HepG2 (cell line): Measurements from ENCODE around the gene PJA2. TPM values are rescaled to one million over a fixed set of nuclear protein-coding genes. Genes with fewer than 3 reads are reported as not detected.

Experiments
- ATAC-seq: fragments of 200-7000 bp; cut with Tn5 transposase; 3 replicates; pipeline ENCODE4 v1.9.1; 2020; ENCODE audit warnings: mild to moderate bottlenecking, moderate library complexity
- BruUV-seq: library from RNA; stranded (reverse); fragments of 400-500 nt; replicated peaks from 2 replicates; lab custom pipeline; 2021; lab: Mats Ljungman, UMichigan
- CTCF ChIA-PET: fragments of 300-600 bp; formaldehyde crosslinking; extraction: SDS; loops from one replicate; lab custom pipeline; 2021; ENCODE audit warnings: low total read pairs, inconsistent platforms, low intra/inter-chr PET ratio; lab: Yijun Ruan, JAX
- POLR2A ChIA-PET: fragments of 350-600 bp; sonication (Branson Sonifier 250); formaldehyde crosslinking; loops from one replicate; lab custom pipeline; 2020; ENCODE audit warnings: antibody characterized with exemption, inconsistent platforms; lab: Yijun Ruan, JAX
- DNase-seq: peaks from one replicate; pipeline ENCODE4 v3.0.0-alpha.2; 2015; ENCODE audit warnings: low spot score
- FAIRE-seq: peaks from 3 replicates; lab custom pipeline; 2011; peaks lifted over from hg19 to GRCh38; lab: Jason Lieb, UNC
- H2AFZ ChIP-seq: one replicate; pipeline ENCODE4 v1.6.1; 2011; ENCODE audit warnings: low read length, inconsistent platforms
- H3K27ac ChIP-seq: fragments of 300-600 bp; 3 replicates; pipeline ENCODE4 v1.8.0; 2011; ENCODE audit warnings: mixed run types, mild to moderate bottlenecking, mixed read lengths, low read length, inconsistent platforms; ENCODE audit not compliant: insufficient read depth; ENCODE audit errors: extremely low read length
- H3K27me3 ChIP-seq, 2 experiments: fragments of 200-600 bp in 1 of 2; 2 replicates in 1 of 2; 3 replicates in 1 of 2; pipeline versions ENCODE4 v1.6.0 to v1.8.0; 2011; ENCODE audit warnings: low read length in 2 of 2, mild to moderate bottlenecking in 2 of 2, moderate library complexity in 2 of 2, inconsistent platforms in 1 of 2; ENCODE audit not compliant: insufficient read depth in 2 of 2, control insufficient read depth in 1 of 2
- H3K36me3 ChIP-seq, 2 experiments: fragments of 200-600 bp in 1 of 2; replicated peaks in 1 of 2; 2 replicates in 1 of 2; 3 replicates in 1 of 2; pipeline versions ENCODE4 v1.5.1 to v1.8.0; 2011; ENCODE audit warnings: low read length in 2 of 2, inconsistent platforms in 1 of 2; ENCODE audit not compliant: insufficient read depth in 2 of 2, control insufficient read depth in 1 of 2
- H3K4me1 ChIP-seq: 2 replicates; pipeline ENCODE4 v1.5.1; 2012; ENCODE audit warnings: low read length, inconsistent platforms; ENCODE audit not compliant: insufficient read depth
- H3K4me2 ChIP-seq: 2 replicates; pipeline ENCODE4 v1.6.0; 2011; ENCODE audit warnings: low read depth, low read length, inconsistent platforms
- H3K4me3 ChIP-seq, 3 experiments: fragments of 200-600 bp in 1 of 3; sonication (generic), shearing (Covaris generic) in 1 of 3; replicated peaks in 1 of 3; 2 replicates each; pipeline ENCODE4 v1.5.1; 2011 to 2016; ENCODE audit warnings: low read length in 3 of 3, inconsistent platforms in 2 of 3, low read depth in 2 of 3, mild to moderate bottlenecking in 2 of 3, control low read depth in 1 of 3, mixed read lengths in 1 of 3; ENCODE audit not compliant: insufficient read depth in 1 of 3
- H3K79me2 ChIP-seq: one replicate; pipeline ENCODE4 v1.6.1; 2011; ENCODE audit warnings: low read length, inconsistent platforms; ENCODE audit not compliant: insufficient read depth
- H3K9ac ChIP-seq: 2 replicates; pipeline ENCODE4 v1.6.0; 2011; ENCODE audit warnings: mild to moderate bottlenecking, low read depth, low read length, inconsistent platforms; ENCODE audit not compliant: insufficient read depth
- H3K9me3 ChIP-seq: 2 replicates; pipeline ENCODE4 v1.5.1; 2012; ENCODE audit warnings: mild to moderate bottlenecking, low read length
- H4K20me1 ChIP-seq: 2 replicates; pipeline ENCODE4 v1.6.0; 2011; ENCODE audit warnings: inconsistent platforms, mild to moderate bottlenecking, low read length, moderate library complexity; ENCODE audit not compliant: insufficient read depth
- FOXO1 ChIP-seq: sonication (generic); formaldehyde crosslinking; IDR thresholded peaks from 2 replicates; pipeline ENCODE4 v1.4.0; 2020; ENCODE audit warnings: missing genetic modification reagents
- LBX2 ChIP-seq: sonication (generic); formaldehyde crosslinking; IDR thresholded peaks from 2 replicates; pipeline ENCODE4 v1.5.0; 2020; ENCODE audit warnings: missing genetic modification reagents, mild to moderate bottlenecking, borderline replicate concordance
- SALL2 ChIP-seq: sonication (generic); formaldehyde crosslinking; IDR thresholded peaks from 2 replicates; pipeline ENCODE4 v1.8.1; 2023; ENCODE audit warnings: mild to moderate bottlenecking, missing genetic modification reagents, inconsistent platforms
- SNAPC4 ChIP-seq: sonication (generic); formaldehyde crosslinking; IDR thresholded peaks from 2 replicates; pipeline ENCODE4 v1.4.0; 2020; ENCODE audit warnings: mild to moderate bottlenecking, missing genetic modification reagents
- ZBTB43 ChIP-seq: sonication (generic); formaldehyde crosslinking; conservative IDR thresholded peaks from 2 replicates; pipeline ENCODE4 v1.4.0; 2020; ENCODE audit warnings: missing genetic modification reagents
- ZFY ChIP-seq: sonication (generic); formaldehyde crosslinking; IDR thresholded peaks from 2 replicates; pipeline ENCODE4 v1.4.0; 2020; ENCODE audit warnings: missing genetic modification reagents
- ZNF558 ChIP-seq: sonication (generic); formaldehyde crosslinking; IDR thresholded peaks from 2 replicates; pipeline ENCODE4 v1.9.0; 2022; ENCODE audit warnings: mild to moderate bottlenecking, missing genetic modification reagents, borderline replicate concordance
- ZNF776 ChIP-seq: sonication (generic); formaldehyde crosslinking; IDR thresholded peaks from 2 replicates; pipeline ENCODE4 v1.4.0; 2020; ENCODE audit warnings: mild to moderate bottlenecking, missing genetic modification reagents
- WGBS: methylation state at CpG from one replicate; pipeline ENCODE4 v1.1.6; 2017; ENCODE audit warnings: low lambda C conversion rate; 5-methylcytosine and 5-hydroxymethylcytosine counted together
- in situ Hi-C: cut with HindIII; loops from 2 replicates; pipeline ENCODE4 v1.10.0; 2017; ENCODE audit warnings: low pct_unique_long_range_greater_than_20kb; ENCODE audit not compliant: extremely low pct_ligation_motif_present
- intact Hi-C: fragments of 100-400 bp; cut with micrococcal nuclease; formaldehyde crosslinking; loops from one replicate; pipeline ENCODE4 v1.10.0; 2022; ENCODE audit not compliant: unreplicated experiment
- polyA plus RNA-seq, 8 experiments: library from polyadenylated mRNA; depleted of rRNA in 3 of 8; stranded (reverse) in 7 of 8; unstranded in 1 of 8; fragments of >200 nt; fragmentation: Illumina TruSeq in 4 of 8; extraction: Trizol in 4 of 8; gene quantifications; 2 replicates each; pipeline versions ENCODE4 v1.2.1 to v1.2.3, GENCODE V29; 2011 to 2016; ENCODE audit warnings: low read depth in 4 of 8, missing spikeins in 1 of 8, mixed read lengths in 1 of 8; ENCODE audit not compliant: insufficient read depth in 1 of 8
- total RNA-seq, 5 experiments: library from RNA; depleted of rRNA; stranded (reverse); fragments of >200 nt; fragmentation: Illumina TruSeq; extraction: Trizol; gene quantifications; 2 replicates each; pipeline ENCODE4 v1.2.3, GENCODE V29; 2016; ENCODE audit warnings: low read depth in 1 of 5

PJA2 gene
- total and polyA plus RNA-seq, 2 of the 13 experiments (the other 11 are each of a cell fraction or from before 2014, with no cell fraction given), result 39.4 to 41.4 TPM

GRCh38 chr5:109410389-109411148 lies 795 bp upstream of the PJA2 start (continued):
- TF ChIP-seq ZBTB43 (CRISPR knock-in tag), result no peak
- TF ChIP-seq FOXO1 (CRISPR knock-in tag), result peak; percentile 52
- no peak for TF ChIP-seq ZNF558 (CRISPR knock-in tag)

- Histone ChIP-seq H3K4me2 (peak overlapping the region; percentile 69), H3K27ac (peak overlapping the region; percentile 98), H3K4me3 (peak overlapping the region; percentile 67 to 98 (median 97)), H3K9me3 (peaks cover 3% of the 10 kb centered on the region; the same call in 1 of the 2 replicates), H3K27me3 (no peaks in the 10 kb centered on the region; a peak in 1 of 5 replicates), H3K9ac (peak overlapping the region; percentile 91), H4K20me1 (peaks cover 38% of the 10 kb centered on the region), H3K4me1 (peaks cover 59% of the 10 kb centered on the region), H3K79me2 (peaks cover 54% of the 10 kb centered on the region), H3K36me3 (no peaks in the 10 kb centered on the region), H2AFZ (no peak overlapping the region)
- 0% methylated on average over 32 of the region's 52 CpGs for WGBS
- in situ Hi-C loops, result no loop called here
- ATAC-seq (peak; percentile 59), DNase-seq (peak; percentile 49), FAIRE-seq (no peak)
- CTCF ChIA-PET, result no interaction called here
- POLR2A ChIA-PET, result interaction anchor here (1.2 to 1.6 kb wide), 5 partner anchors 14 to 1029 kb away, joined by 3 to 10 read pairs (median 5); partner anchors contain the start of gene MAN2A1
- intact Hi-C loops, result loop anchor here (5.0 kb wide), 1 partner anchor 37 kb away; no protein-coding TSS in a partner anchor
- BruUV-seq, result TSS peak; percentile 76
- TF ChIP-seq LBX2 (CRISPR knock-in tag), result no peak
- 0 out of 2 replicates have a peak, but pooled peaks have one; percentile 72 for TF ChIP-seq SNAPC4 (CRISPR knock-in tag)
- TF ChIP-seq ZFY (CRISPR knock-in tag), result peak; percentile 84
- peak; percentile 23; the same call in 1 of the 2 replicates for TF ChIP-seq FOXO1 (CRISPR knock-in tag)
- peak; percentile 50; the same call in 1 of the 2 replicates for TF ChIP-seq SALL2 (CRISPR knock-in tag)
- TF ChIP-seq ZNF776 (CRISPR knock-in tag), result 0 out of 2 replicates have a peak, but pooled peaks have one; percentile 23
Observed at GRCh38 chr5:109408991-109409843, 557 bp downstream of the PJA2 start.
